HuH-7.5 (cell line): ENCODE measurements around the gene CCNK.

ENCODE experiments used
- DNase-seq: peaks from one replicate; pipeline ENCODE4 v3.0.0; 2011; ENCODE audit warnings: low spot score

The CCNK gene

GRCh38 chr14:99507860-99508640, 26.8 kb downstream of the CCNK start:
- DNase-seq: no peak

GRCh38 chr14:99508896-99509629, 27.9 kb downstream of the CCNK start:
- no peak for DNase-seq

GRCh38 chr14:99509871-99510555, 28.8 kb downstream of the CCNK start:
- DNase-seq: no peak

- no peak for DNase-seq
Observed at GRCh38 chr14:99510556-99511139, 29.4 kb downstream of the CCNK start.

GRCh38 chr14:99511421-99512109, 30.4 kb downstream of the CCNK start:
- no peak for DNase-seq

GRCh38 chr14:99512110-99512449, 30.9 kb downstream of the CCNK start:
- DNase-seq: no peak

GRCh38 chr14:99512571-99513182, 31.5 kb downstream of the CCNK start:
- DNase-seq: no peak

- no peak for DNase-seq
Observed at GRCh38 chr14:99513183-99513694, 32.0 kb downstream of the CCNK start.

- no peak for DNase-seq
Observed at GRCh38 chr14:99513946-99514551, 32.8 kb downstream of the CCNK start.

- no peak for DNase-seq
Observed at GRCh38 chr14:99514552-99515300, 33.5 kb downstream of the CCNK start.

- no peak for DNase-seq
Observed at GRCh38 chr14:99515301-99516155, 34.3 kb downstream of the CCNK start.

GRCh38 chr14:99516156-99516870, 35.1 kb downstream of the CCNK start:
- DNase-seq: no peak

- DNase-seq: no peak
Observed at GRCh38 chr14:99516871-99517642, 35.8 kb downstream of the CCNK start.

- no peak for DNase-seq
Observed at GRCh38 chr14:99517643-99518381, 36.6 kb downstream of the CCNK start.

- DNase-seq: peak; percentile 94
Observed at GRCh38 chr14:99518441-99519346, 37.5 kb downstream of the CCNK start.

- DNase-seq: no peak
Observed at GRCh38 chr14:99519347-99519881, 38.2 kb downstream of the CCNK start.
